NB4 (cell line): ENCODE data around the gene PVALEF.

Experiments used
- CTCF ChIP-seq: IDR thresholded peaks from one replicate; pipeline ENCODE4 v1.5.1; 2012; ENCODE audit warnings: low read depth, low read length
- MYC ChIP-seq: IDR thresholded peaks from 2 replicates; pipeline ENCODE4 v1.6.1; 2011; ENCODE audit warnings: low read depth, low read length
- POLR2A ChIP-seq: IDR thresholded peaks from 2 replicates; pipeline ENCODE4 v1.6.1; 2011; ENCODE audit warnings: mild to moderate bottlenecking; ENCODE audit not compliant: insufficient read length; ENCODE audit errors: extremely low read depth
- TF ChIP-seq, protein P1 (sequence below): IDR thresholded peaks from 2 replicates; pipeline ENCODE4 v1.6.1; 2011; ENCODE audit warnings: low read depth, low read length

GRCh38 chr17:81228834-81229665 lies 63.7 kb downstream of the PVALEF start:
- TF ChIP-seq POLR2A (no peak), CTCF (no peak), MYC (no peak)
- TF ChIP-seq, protein P1, sequence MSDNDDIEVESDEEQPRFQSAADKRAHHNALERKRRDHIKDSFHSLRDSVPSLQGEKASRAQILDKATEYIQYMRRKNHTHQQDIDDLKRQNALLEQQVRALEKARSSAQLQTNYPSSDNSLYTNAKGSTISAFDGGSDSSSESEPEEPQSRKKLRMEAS, result no peak
